ENCODE data around the gene LGALSL. TPM values are rescaled to one million over a fixed set of nuclear protein-coding genes. Genes with fewer than 3 reads are reported as not detected.

Gene LGALSL
- 66.9 TPM for total RNA-seq

- FAIRE-seq = no peak
- DNase-seq (ENCODE audit: low spot score in 2 of 2) = peak; percentile 72 to 74
Observed at GRCh38 chr2:64453770-64454385, at the start of gene LGALSL. TSS of gene LGALSL (plus strand) at chr2:64454162. CDS start at chr2:64454546, 384 bp downstream.

GRCh38 chr2:64404743-64405142 is 49.2 kb upstream of the LGALSL start:
- no peak for DNase-seq (ENCODE audit: low spot score in 2 of 2)
- no peak for FAIRE-seq

GRCh38 chr2:64405581-64406406 is 48.2 kb upstream of the LGALSL start:
- DNase-seq (ENCODE audit: low spot score in 2 of 2) = no peak
- FAIRE-seq = no peak

- FAIRE-seq = no peak
Observed at GRCh38 chr2:64406407-64406774, 47.6 kb upstream of the LGALSL start.

GRCh38 chr2:64408031-64408430 is 45.9 kb upstream of the LGALSL start:
- DNase-seq (ENCODE audit: low spot score in 2 of 2) (no peak), FAIRE-seq (no peak)

More at GRCh38 chr2:64406407-64406774, 47.6 kb upstream of the LGALSL start:
- no peak for DNase-seq (ENCODE audit: low spot score in 2 of 2)

GRCh38 chr2:64410671-64411070 is 43.3 kb upstream of the LGALSL start:
- FAIRE-seq = no peak
- DNase-seq (ENCODE audit: low spot score in 2 of 2) = no peak

GRCh38 chr2:64412671-64413070 is 41.3 kb upstream of the LGALSL start:
- FAIRE-seq (no peak), DNase-seq (ENCODE audit: low spot score in 2 of 2) (no peak)

GRCh38 chr2:64414736-64415435 is 39.1 kb upstream of the LGALSL start:
- FAIRE-seq (no peak), DNase-seq (ENCODE audit: low spot score in 2 of 2) (no peak)

- no peak for FAIRE-seq
- DNase-seq (ENCODE audit: low spot score in 2 of 2) = no peak
Observed at GRCh38 chr2:64417624-64418023, 36.3 kb upstream of the LGALSL start.

- no peak for FAIRE-seq
- no peak for DNase-seq (ENCODE audit: low spot score in 2 of 2)
Observed at GRCh38 chr2:64419596-64420165, 34.3 kb upstream of the LGALSL start.

GRCh38 chr2:64420677-64421076 is 33.3 kb upstream of the LGALSL start:
- DNase-seq (ENCODE audit: low spot score in 2 of 2) (peak in 1 of 2 donors; percentile 9), FAIRE-seq (no peak)

- FAIRE-seq (no peak), DNase-seq (ENCODE audit: low spot score in 2 of 2) (no peak)
Observed at GRCh38 chr2:64421201-64421600, 32.8 kb upstream of the LGALSL start.

GRCh38 chr2:64422466-64422865 is 31.5 kb upstream of the LGALSL start:
- no peak for FAIRE-seq
- no peak for DNase-seq (ENCODE audit: low spot score in 2 of 2)

- FAIRE-seq (no peak), DNase-seq (ENCODE audit: low spot score in 2 of 2) (no peak)
Observed at GRCh38 chr2:64423303-64423702, 30.7 kb upstream of the LGALSL start.

- FAIRE-seq = no peak
- DNase-seq (ENCODE audit: low spot score in 2 of 2) = no peak
Observed at GRCh38 chr2:64424416-64424987, 29.5 kb upstream of the LGALSL start.

- DNase-seq (ENCODE audit: low spot score in 2 of 2) = no peak
- no peak for FAIRE-seq
Observed at GRCh38 chr2:64426183-64426952, 27.6 kb upstream of the LGALSL start.

GRCh38 chr2:64434039-64434657 is 19.8 kb upstream of the LGALSL start:
- no peak for FAIRE-seq

GRCh38 chr2:64437883-64438282 is 16.1 kb upstream of the LGALSL start:
- no peak for FAIRE-seq
- DNase-seq (ENCODE audit: low spot score in 2 of 2) = no peak

More at GRCh38 chr2:64434039-64434657, 19.8 kb upstream of the LGALSL start:
- DNase-seq (ENCODE audit: low spot score in 2 of 2) = no peak

- DNase-seq (ENCODE audit: low spot score in 2 of 2) (no peak), FAIRE-seq (no peak)
Observed at GRCh38 chr2:64439194-64439593, 14.8 kb upstream of the LGALSL start.

All from frontal cortex (tissue), 4 donors.